H9 (cell line): ENCODE results near the gene SLC35A4. TPM values are rescaled to one million over a fixed set of nuclear protein-coding genes. Genes with fewer than 3 reads are reported as not detected.
A peak's percentile ranks its signal among the peaks of the same experiment; 100 is the strongest.

Source experiments
- DNase-seq: peaks from one replicate; pipeline ENCODE4 v3.0.0-alpha.2; 2017
- H2AFZ ChIP-seq: one replicate; pipeline ENCODE4 v1.6.1; 2013; ENCODE audit warnings: mild to moderate bottlenecking, low read length, control low read depth, moderate library complexity
- H2AK5ac ChIP-seq: 2 replicates; pipeline ENCODE4 v1.6.1; 2013; ENCODE audit warnings: low read length, control low read depth, mixed read lengths; ENCODE audit not compliant: insufficient read length
- H2BK120ac ChIP-seq: one replicate; pipeline ENCODE4 v1.6.1; 2013; ENCODE audit warnings: low read depth, mild to moderate bottlenecking, low read length, control low read depth, inconsistent platforms; ENCODE audit not compliant: poor library complexity, severe bottlenecking
- H2BK12ac ChIP-seq: 2 replicates; pipeline ENCODE4 v1.6.1; 2013; ENCODE audit warnings: low read length, control low read depth, mixed read lengths, low read depth; ENCODE audit not compliant: insufficient read length
- H2BK15ac ChIP-seq: 2 replicates; pipeline ENCODE4 v1.6.1; 2013; ENCODE audit warnings: low read depth, low read length, control low read depth
- H2BK20ac ChIP-seq: one replicate; pipeline ENCODE4 v1.6.1; 2013; ENCODE audit warnings: low read depth, mild to moderate bottlenecking, low read length, control low read depth, inconsistent platforms; ENCODE audit not compliant: poor library complexity, severe bottlenecking
- H2BK5ac ChIP-seq: 2 replicates; pipeline ENCODE4 v1.6.1; 2013; ENCODE audit warnings: low read length, control low read depth, mixed read lengths; ENCODE audit not compliant: insufficient read length
- H3K14ac ChIP-seq: 2 replicates; pipeline ENCODE4 v1.6.1; 2013; ENCODE audit warnings: low read length, control low read depth; ENCODE audit not compliant: insufficient read depth
- H3K18ac ChIP-seq: 2 replicates; pipeline ENCODE4 v1.6.1; 2013; ENCODE audit warnings: low read depth, mild to moderate bottlenecking, mixed read lengths, low read length, control low read depth; ENCODE audit not compliant: insufficient read length
- H3K23ac ChIP-seq: 2 replicates; pipeline ENCODE4 v1.6.1; 2013; ENCODE audit warnings: low read length, control low read depth, mixed read lengths, low read depth; ENCODE audit not compliant: insufficient read length
- H3K23me2 ChIP-seq: 2 replicates; pipeline ENCODE4 v1.6.1; 2013; ENCODE audit warnings: low read depth, mild to moderate bottlenecking, mixed read lengths, low read length, control low read depth; ENCODE audit not compliant: insufficient read length, poor library complexity, severe bottlenecking
- H3K27ac ChIP-seq: 2 replicates; pipeline ENCODE4 v1.5.1; 2013; ENCODE audit warnings: low read length, control low read depth, mixed read lengths, low read depth; ENCODE audit not compliant: insufficient read length
- H3K27me3 ChIP-seq: 2 replicates; pipeline ENCODE4 v1.6.1; 2013; ENCODE audit warnings: low read length, control low read depth, inconsistent platforms; ENCODE audit not compliant: insufficient read depth
- H3K4ac ChIP-seq: 2 replicates; pipeline ENCODE4 v1.6.1; 2013; ENCODE audit warnings: low read depth, mild to moderate bottlenecking, control low read depth, inconsistent platforms, low read length, moderate library complexity
- H3K4me1 ChIP-seq: 2 replicates; pipeline ENCODE4 v1.6.1; 2013; ENCODE audit warnings: low read length, control low read depth, inconsistent platforms; ENCODE audit not compliant: insufficient read depth
- H3K4me2 ChIP-seq: 2 replicates; pipeline ENCODE4 v1.6.1; 2013; ENCODE audit warnings: low read length, control low read depth, mixed read lengths; ENCODE audit not compliant: insufficient read length, insufficient read depth
- H3K56ac ChIP-seq: 2 replicates; pipeline ENCODE4 v1.6.1; 2013; ENCODE audit warnings: low read depth, mild to moderate bottlenecking, mixed read lengths, low read length, control low read depth; ENCODE audit not compliant: insufficient read length
- H3K79me1 ChIP-seq: 2 replicates; pipeline ENCODE4 v1.6.1; 2013; ENCODE audit warnings: low read depth, mild to moderate bottlenecking, moderate library complexity, low read length, control low read depth, inconsistent platforms; ENCODE audit not compliant: insufficient read depth, poor library complexity, severe bottlenecking
- H3K79me2 ChIP-seq: 2 replicates; pipeline ENCODE4 v1.6.1; 2013; ENCODE audit warnings: low read length, control low read depth, inconsistent platforms; ENCODE audit not compliant: insufficient read depth
- H3K9ac ChIP-seq: 2 replicates; pipeline ENCODE4 v1.6.1; 2013; ENCODE audit warnings: low read length, control low read depth, mixed read lengths; ENCODE audit not compliant: insufficient read length; ENCODE audit errors: extremely low read depth
- H3K9me3 ChIP-seq: one replicate; pipeline ENCODE4 v1.6.1; 2013; ENCODE audit warnings: low read depth, low read length, inconsistent platforms; ENCODE audit not compliant: control insufficient read depth
- H3T11ph ChIP-seq: one replicate; pipeline ENCODE4 v1.6.1; 2013; ENCODE audit warnings: mild to moderate bottlenecking, low read length, control low read depth, inconsistent platforms
- H4K20me1 ChIP-seq: one replicate; pipeline ENCODE4 v1.6.1; 2013; ENCODE audit not compliant: control insufficient read depth, insufficient read length, insufficient read depth
- H4K5ac ChIP-seq: 2 replicates; pipeline ENCODE4 v1.6.1; 2013; ENCODE audit warnings: low read depth, mild to moderate bottlenecking, mixed read lengths, low read length, control low read depth; ENCODE audit not compliant: insufficient read length
- H4K8ac ChIP-seq: replicated peaks from 2 replicates; pipeline ENCODE4 v1.6.1; 2013; ENCODE audit warnings: low read length, control low read depth, mixed read lengths, low read depth; ENCODE audit not compliant: insufficient read length
- H4K91ac ChIP-seq: 2 replicates; pipeline ENCODE4 v1.6.1; 2013; ENCODE audit warnings: low read depth, mild to moderate bottlenecking, moderate library complexity, mixed read lengths, low read length, control low read depth; ENCODE audit not compliant: insufficient read length
- H3K27ac Mint-ChIP-seq, 3 experiments: 2 replicates in 2 of 3; 3 replicates in 1 of 3; pipeline ENCODE4 v1.8.0; 2020 to 2021; ENCODE audit warnings: mixed read lengths in 3 of 3, mild to moderate bottlenecking in 1 of 3, moderate library complexity in 1 of 3
- H3K27me3 Mint-ChIP-seq: 2 replicates; pipeline ENCODE4 v1.8.0; 2021; ENCODE audit warnings: low read depth, mild to moderate bottlenecking, moderate library complexity, mixed read lengths
- H3K36me3 Mint-ChIP-seq, 3 experiments: 2 replicates in 2 of 3; 3 replicates in 1 of 3; pipeline ENCODE4 v1.8.0; 2020 to 2021; ENCODE audit warnings: low read depth in 3 of 3, mixed read lengths in 3 of 3; ENCODE audit not compliant: insufficient read depth in 1 of 3
- H3K4me1 Mint-ChIP-seq, 2 experiments: 2 replicates each; pipeline ENCODE4 v1.8.0; 2020; ENCODE audit warnings: mixed read lengths in 2 of 2
- H3K4me3 Mint-ChIP-seq, 2 experiments: 2 replicates in 1 of 2; 3 replicates in 1 of 2; pipeline ENCODE4 v1.8.0; 2020 to 2021; ENCODE audit warnings: mild to moderate bottlenecking in 2 of 2, mixed read lengths in 2 of 2, moderate library complexity in 1 of 2
- H3K9me3 Mint-ChIP-seq, 2 experiments: 2 replicates in 1 of 2; 3 replicates in 1 of 2; pipeline ENCODE4 v1.8.0; 2020; ENCODE audit warnings: mild to moderate bottlenecking in 2 of 2, mixed read lengths in 2 of 2, moderate library complexity in 1 of 2
- WGBS: extraction: QIAGEN DNeasy Blood & Tissue Kit; methylation state at CpG from one replicate; pipeline ENCODE4 v1.1.7; 2013; ENCODE audit warnings: missing lambda C conversion rate, low lambda C conversion rate, mixed read lengths; ENCODE audit not compliant: insufficient read length; ENCODE audit errors: extremely low coverage; 5-methylcytosine and 5-hydroxymethylcytosine counted together
- total RNA-seq: library from RNA; stranded (reverse); gene quantifications from 2 replicates; pipeline ENCODE4 v1.2.1, GENCODE V29; 2021
- TF ChIP-seq, protein P1 (sequence below): fragments of 200-600 bp; sonication (generic); conservative IDR thresholded peaks from 3 replicates; pipeline ENCODE4 v1.8.0; 2021; ENCODE audit warnings: antibody characterized with exemption, mild to moderate bottlenecking

The SLC35A4 gene
- total RNA-seq, 1 experiment from 2014 or later: 92.0 TPM

DNA sequence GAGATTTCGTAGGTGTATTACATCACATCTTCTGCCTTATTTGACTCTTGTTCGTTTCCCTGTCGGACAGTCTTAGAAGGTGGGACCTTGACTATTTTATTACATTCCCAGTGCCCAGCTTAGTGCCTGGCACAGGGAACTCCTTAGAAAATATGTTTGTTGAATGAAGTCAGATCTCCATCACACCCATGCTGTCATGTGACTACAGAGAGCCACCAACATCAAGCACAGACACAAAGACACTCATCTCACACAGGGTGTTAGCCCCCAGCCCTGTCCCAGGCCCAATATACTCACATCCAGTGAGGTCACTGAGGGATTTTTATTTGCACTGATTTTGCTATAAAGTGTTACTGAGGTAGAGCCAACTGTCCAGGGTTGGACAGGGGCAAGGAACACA is 6.7 kb upstream of the SLC35A4 start:
- no peaks in the 10 kb centered on the region for H3K23me2 ChIP-seq
- H2AFZ ChIP-seq: no peak overlapping the region
- H4K5ac ChIP-seq: no peak overlapping the region
- peak overlapping the region; percentile 3 for H3K18ac ChIP-seq
- no peak overlapping the region for H2AK5ac ChIP-seq
- peaks cover 3% of the 10 kb centered on the region for H3K79me1 ChIP-seq
- Mint-ChIP-seq H3K27ac (peak overlapping the region; percentile 79 to 97 (median 88); a peak in 5 of 7 replicates), H3K4me1 (peaks cover 25 to 26% of the 10 kb centered on the region in 2 experiments), H3K4me3 (peak overlapping the region; percentile 91 to 92), H3K27me3 (no peaks in the 10 kb centered on the region; the same call in 1 of the 2 replicates), H3K36me3 (peaks cover 5 to 30% (median 29%) of the 10 kb centered on the region in 3 experiments; a peak in 6 of 7 replicates), H3K9me3 (no peaks in the 10 kb centered on the region)
- TF ChIP-seq, protein P1, sequence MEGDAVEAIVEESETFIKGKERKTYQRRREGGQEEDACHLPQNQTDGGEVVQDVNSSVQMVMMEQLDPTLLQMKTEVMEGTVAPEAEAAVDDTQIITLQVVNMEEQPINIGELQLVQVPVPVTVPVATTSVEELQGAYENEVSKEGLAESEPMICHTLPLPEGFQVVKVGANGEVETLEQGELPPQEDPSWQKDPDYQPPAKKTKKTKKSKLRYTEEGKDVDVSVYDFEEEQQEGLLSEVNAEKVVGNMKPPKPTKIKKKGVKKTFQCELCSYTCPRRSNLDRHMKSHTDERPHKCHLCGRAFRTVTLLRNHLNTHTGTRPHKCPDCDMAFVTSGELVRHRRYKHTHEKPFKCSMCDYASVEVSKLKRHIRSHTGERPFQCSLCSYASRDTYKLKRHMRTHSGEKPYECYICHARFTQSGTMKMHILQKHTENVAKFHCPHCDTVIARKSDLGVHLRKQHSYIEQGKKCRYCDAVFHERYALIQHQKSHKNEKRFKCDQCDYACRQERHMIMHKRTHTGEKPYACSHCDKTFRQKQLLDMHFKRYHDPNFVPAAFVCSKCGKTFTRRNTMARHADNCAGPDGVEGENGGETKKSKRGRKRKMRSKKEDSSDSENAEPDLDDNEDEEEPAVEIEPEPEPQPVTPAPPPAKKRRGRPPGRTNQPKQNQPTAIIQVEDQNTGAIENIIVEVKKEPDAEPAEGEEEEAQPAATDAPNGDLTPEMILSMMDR: no peak
- no CpG with 5 or more reads among the region's 3 CpGs for WGBS
- H2BK5ac ChIP-seq: no peak overlapping the region
- peaks cover 6% of the 10 kb centered on the region for H3K79me2 ChIP-seq
- H3K27me3 ChIP-seq: no peaks in the 10 kb centered on the region
- no peak overlapping the region for H3K56ac ChIP-seq
- H4K8ac ChIP-seq: no peak overlapping the region
- no peak overlapping the region; the same call in 1 of the 2 replicates for H3K4ac ChIP-seq
- H2BK120ac ChIP-seq: no peak overlapping the region
- H3K14ac ChIP-seq: peak overlapping the region; percentile 86; the same call in 1 of the 2 replicates
- H3T11ph ChIP-seq: no peak overlapping the region
- H3K4me2 ChIP-seq: peak overlapping the region; percentile 94
- no peak for DNase-seq
- H3K23ac ChIP-seq: no peak overlapping the region
- H3K9ac ChIP-seq: no peak overlapping the region
- no peak overlapping the region for H2BK20ac ChIP-seq
- H3K27ac ChIP-seq: no peak overlapping the region
- H3K9me3 ChIP-seq: no peaks in the 10 kb centered on the region
- H4K91ac ChIP-seq: peak overlapping the region; percentile 22
- H3K4me1 ChIP-seq: 0 out of 2 replicates have a peak, but pooled peaks cover 3% of the 10 kb centered on the region
- H2BK12ac ChIP-seq: no peak overlapping the region
- H2BK15ac ChIP-seq: no peak overlapping the region
- H4K20me1 ChIP-seq: no peaks in the 10 kb centered on the region
